H1 (cell line): Measurements from ENCODE around the gene DGKD. TPM values are rescaled to one million over a fixed set of nuclear protein-coding genes. Genes with fewer than 3 reads are reported as not detected.

Source experiments
- CTCF ChIA-PET: fragments of 300-600 bp; sonication (Branson Sonifier 250); formaldehyde crosslinking; loops from one replicate; lab custom pipeline; 2021; ENCODE audit not compliant: partially characterized antibody; lab: Charles Lee
- POLR2A ChIA-PET: fragments of 300-600 bp; sonication (Branson Sonifier 250); formaldehyde crosslinking; loops from one replicate; lab custom pipeline; 2021; ENCODE audit warnings: inconsistent platforms; ENCODE audit not compliant: partially characterized antibody; lab: Charles Lee
- DNase-seq, 2 experiments: peaks; one replicate each; pipeline versions ENCODE4 v3.0.0 to v3.0.0-alpha.2; 2010 to 2022; ENCODE audit warnings: low spot score in 2 of 2, low read depth in 1 of 2, mixed read lengths in 1 of 2
- FAIRE-seq: peaks from 2 replicates; lab custom pipeline; 2011; peaks lifted over from hg19 to GRCh38; lab: Jason Lieb, UNC
- H2AFZ ChIP-seq: 2 replicates; pipeline ENCODE4 v1.8.1; 2012; ENCODE audit warnings: low read length, inconsistent platforms
- H2AK5ac ChIP-seq: 2 replicates; pipeline ENCODE4 v1.6.1; 2013; ENCODE audit warnings: low read depth, low read length
- H2BK120ac ChIP-seq: replicated peaks from 2 replicates; pipeline ENCODE3; 2013; ENCODE audit warnings: low read depth, low read length, inconsistent platforms
- H2BK12ac ChIP-seq: 2 replicates; pipeline ENCODE4 v1.6.1; 2013; ENCODE audit warnings: low read depth, low read length
- H2BK15ac ChIP-seq: 2 replicates; pipeline ENCODE4 v1.6.1; 2013; ENCODE audit warnings: low read length
- H2BK20ac ChIP-seq: 2 replicates; pipeline ENCODE4 v1.6.1; 2013; ENCODE audit warnings: low read length
- H2BK5ac ChIP-seq: 2 replicates; pipeline ENCODE4 v1.6.1; 2013; ENCODE audit warnings: low read depth, low read length
- H3K14ac ChIP-seq: 2 replicates; pipeline ENCODE4 v1.6.1; 2013; ENCODE audit warnings: inconsistent platforms; ENCODE audit not compliant: insufficient read length
- H3K18ac ChIP-seq: 2 replicates; pipeline ENCODE4 v1.6.1; 2013; ENCODE audit warnings: low read length; ENCODE audit errors: extremely low read depth
- H3K23ac ChIP-seq: 2 replicates; pipeline ENCODE4 v1.6.1; 2013; ENCODE audit warnings: inconsistent platforms; ENCODE audit not compliant: insufficient read length
- H3K23me2 ChIP-seq: 2 replicates; pipeline ENCODE4 v1.6.1; 2013; ENCODE audit warnings: low read depth, low read length
- H3K27ac ChIP-seq: 2 replicates; pipeline ENCODE4 v1.6.1; 2011; ENCODE audit warnings: low read depth, low read length, inconsistent platforms
- H3K27me3 ChIP-seq, 4 experiments: replicated peaks in 1 of 4; 1 replicate in 1 of 4; 2 replicates in 3 of 4; pipeline versions ENCODE4 v1.6.1 to v1.8.1; 2011 to 2013; ENCODE audit warnings: low read length in 3 of 4, mild to moderate bottlenecking in 3 of 4, inconsistent platforms in 2 of 4, mixed read lengths in 2 of 4, moderate library complexity in 1 of 4; ENCODE audit not compliant: control insufficient read depth in 3 of 4, insufficient read depth in 3 of 4; ENCODE audit errors: extremely low read depth in 1 of 4
- H3K36me3 ChIP-seq, 4 experiments: 2 replicates each; pipeline versions ENCODE4 v1.6.1 to v1.8.1; 2011 to 2013; ENCODE audit warnings: mild to moderate bottlenecking in 4 of 4, low read length in 3 of 4, moderate library complexity in 2 of 4, control low read depth in 1 of 4, inconsistent platforms in 1 of 4; ENCODE audit not compliant: insufficient read depth in 4 of 4, control insufficient read depth in 2 of 4
- H3K4ac ChIP-seq: replicated peaks from 2 replicates; pipeline ENCODE3; 2013; ENCODE audit warnings: low read length, low read depth, mixed read lengths, inconsistent platforms; ENCODE audit not compliant: insufficient read length
- H3K4me1 ChIP-seq, 4 experiments: replicated peaks in 1 of 4; 1 replicate in 1 of 4; 2 replicates in 3 of 4; pipeline versions ENCODE4 v1.6.1 to v1.8.1; 2011 to 2013; ENCODE audit warnings: low read length in 3 of 4, inconsistent platforms in 2 of 4, mixed read lengths in 1 of 4; ENCODE audit not compliant: insufficient read depth in 4 of 4, control insufficient read depth in 3 of 4
- H3K4me2 ChIP-seq, 2 experiments: 2 replicates each; pipeline versions ENCODE4 v1.6.1 to v1.8.1; 2011 to 2013; ENCODE audit warnings: low read depth in 2 of 2, low read length in 2 of 2, control low read depth in 1 of 2, inconsistent platforms in 1 of 2, mild to moderate bottlenecking in 1 of 2; ENCODE audit not compliant: insufficient read depth in 1 of 2
- H3K4me3 ChIP-seq, 4 experiments: fragments of 200-600, 300-600 bp in 1 of 4; sonication (generic), shearing (Covaris generic), sonication (Bioruptor Twin) in 1 of 4; 2 replicates each; pipeline versions ENCODE4 v1.5.1 to v1.8.1; 2011 to 2016; ENCODE audit warnings: low read length in 4 of 4, low read depth in 3 of 4, control low read depth in 2 of 4, inconsistent platforms in 2 of 4, mild to moderate bottlenecking in 2 of 4, mixed read lengths in 1 of 4, moderate library complexity in 1 of 4; ENCODE audit not compliant: insufficient read depth in 2 of 4; ENCODE audit errors: extremely low read depth in 1 of 4
- H3K56ac ChIP-seq: replicated peaks from 2 replicates; pipeline ENCODE3; 2013; ENCODE audit warnings: low read depth, mild to moderate bottlenecking, mixed read lengths, low read length, inconsistent platforms; ENCODE audit not compliant: insufficient read length
- H3K79me1 ChIP-seq: 2 replicates; pipeline ENCODE4 v1.6.1; 2013; ENCODE audit warnings: low read depth, low read length, control low read depth
- H3K79me2 ChIP-seq, 2 experiments: 2 replicates each; pipeline versions ENCODE4 v1.6.1 to v1.8.1; 2012 to 2013; ENCODE audit warnings: low read length in 2 of 2, mild to moderate bottlenecking in 2 of 2, inconsistent platforms in 1 of 2; ENCODE audit not compliant: insufficient read depth in 2 of 2, control insufficient read depth in 1 of 2
- H3K9ac ChIP-seq, 4 experiments: replicated peaks in 1 of 4; 1 replicate in 1 of 4; 2 replicates in 3 of 4; pipeline versions ENCODE4 v1.6.1 to v1.8.1; 2011 to 2013; ENCODE audit warnings: low read depth in 3 of 4, low read length in 3 of 4, control low read depth in 2 of 4, mild to moderate bottlenecking in 2 of 4, moderate library complexity in 2 of 4, inconsistent platforms in 1 of 4; ENCODE audit errors: extremely low read depth in 1 of 4
- H3K9me3 ChIP-seq, 2 experiments: 2 replicates each; pipeline versions ENCODE4 v1.6.1 to v1.8.1; 2012 to 2013; ENCODE audit warnings: mild to moderate bottlenecking in 2 of 2, moderate library complexity in 2 of 2, control low read depth in 1 of 2, inconsistent platforms in 1 of 2, low read depth in 1 of 2, low read length in 1 of 2, mixed read lengths in 1 of 2; ENCODE audit not compliant: insufficient read depth in 2 of 2
- H4K20me1 ChIP-seq, 2 experiments: replicated peaks in 1 of 2; 2 replicates each; pipeline versions ENCODE3 to v1.8.1; 2011 to 2013; ENCODE audit warnings: inconsistent platforms in 2 of 2, low read length in 2 of 2, mild to moderate bottlenecking in 1 of 2; ENCODE audit not compliant: insufficient read depth in 2 of 2, control insufficient read depth in 1 of 2
- H4K5ac ChIP-seq: 2 replicates; pipeline ENCODE4 v1.6.1; 2013; ENCODE audit warnings: low read length, low read depth, mixed read lengths, inconsistent platforms; ENCODE audit not compliant: insufficient read length
- H4K8ac ChIP-seq: 2 replicates; pipeline ENCODE4 v1.8.0; 2013; ENCODE audit warnings: mild to moderate bottlenecking, moderate library complexity, low read length, inconsistent platforms; ENCODE audit not compliant: insufficient read depth; ENCODE audit errors: extremely low read depth
- H4K91ac ChIP-seq: replicated peaks from 2 replicates; pipeline ENCODE3; 2013; ENCODE audit warnings: low read length, mixed read lengths, inconsistent platforms; ENCODE audit not compliant: insufficient read length
- ATF2 ChIP-seq: IDR thresholded peaks from 2 replicates; pipeline ENCODE4 v1.6.1; 2012; ENCODE audit warnings: low read length, inconsistent platforms
- ATF3 ChIP-seq: IDR thresholded peaks from 2 replicates; pipeline ENCODE4 v1.6.1; 2011; ENCODE audit warnings: low read depth, mild to moderate bottlenecking, low read length; ENCODE audit not compliant: insufficient read depth
- BACH1 ChIP-seq: IDR thresholded peaks from 2 replicates; pipeline ENCODE4 v1.6.1; 2012; ENCODE audit warnings: low read length, improper control_type of control experiment
- CREB1 ChIP-seq: IDR thresholded peaks from 2 replicates; pipeline ENCODE4 v1.6.1; 2012; ENCODE audit warnings: inconsistent platforms
- CTCF ChIP-seq, 3 experiments: IDR thresholded peaks; 1 replicate in 2 of 3; 2 replicates in 1 of 3; pipeline versions ENCODE4 v1.5.1 to v1.6.1; 2011; ENCODE audit warnings: low read length in 3 of 3, mild to moderate bottlenecking in 3 of 3, inconsistent platforms in 2 of 3, low read depth in 1 of 3, moderate library complexity in 1 of 3; ENCODE audit not compliant: insufficient read depth in 1 of 3; ENCODE audit errors: control extremely low read depth in 1 of 3
- RFX5 ChIP-seq: IDR thresholded peaks from 2 replicates; pipeline ENCODE4 v1.6.1; 2011; ENCODE audit warnings: low read depth, low read length, improper control_type of control experiment, borderline replicate concordance
- TAF1 ChIP-seq: IDR thresholded peaks from 2 replicates; pipeline ENCODE4 v1.6.1; 2011; ENCODE audit warnings: mild to moderate bottlenecking, low read depth, low read length
- WGBS, 2 experiments: shearing (Covaris generic) in 1 of 2; methylation state at CpG; one replicate each; pipeline versions ENCODE4 v1.1.6 to v1.1.7; 2013 to 2015; ENCODE audit warnings: low lambda C conversion rate in 2 of 2, mixed read lengths in 2 of 2, inconsistent platforms in 1 of 2, low coverage in 1 of 2, missing lambda C conversion rate in 1 of 2; ENCODE audit not compliant: insufficient replicate concordance in 2 of 2, insufficient coverage in 1 of 2, insufficient read length in 1 of 2; ENCODE audit errors: extremely low coverage in 1 of 2, missing lambda C conversion rate in 1 of 2; 5-methylcytosine and 5-hydroxymethylcytosine counted together
- polyA plus RNA-seq, 7 experiments: library from polyadenylated mRNA; depleted of rRNA in 3 of 7; stranded (reverse) in 5 of 7; unstranded in 2 of 7; fragments of >200 nt in 5 of 7; fragments of 200-250 nt in 2 of 7; gene quantifications; 1 replicate in 5 of 7; 2 replicates in 1 of 7; 4 replicates in 1 of 7; pipeline versions ENCODE4 v1.2.1 to v1.2.3, GENCODE V29; 2011 to 2013; ENCODE audit warnings: missing spikeins in 2 of 7, mixed read lengths in 2 of 7
- total RNA-seq: library from RNA; stranded (reverse); fragmentation: NEBNext Ultra II Directional; extraction: Animal tissue kit (Norgen Biotek cat#: 25700); gene quantifications from 2 replicates; pipeline ENCODE4 v1.2.1, GENCODE V29; 2021

The DGKD gene
- total and polyA plus RNA-seq, 2 of the 8 experiments (the other 6 are each of a cell fraction or from before 2014, with no cell fraction given): 7.7 to 30.9 TPM

- Histone ChIP-seq H2BK15ac (no peak overlapping the region), H3K23ac (no peak overlapping the region), H3K79me1 (no peaks in the 10 kb centered on the region), H3K79me2 (no peaks in the 10 kb centered on the region), H2AK5ac (no peak overlapping the region), H4K8ac (no peak overlapping the region), H4K20me1 (peaks cover 3 to 6% of the 10 kb centered on the region in 2 experiments), H3K4me3 (no peak overlapping the region), H3K4me2 (no peak overlapping the region), H4K5ac (no peak overlapping the region), H3K27ac (no peak overlapping the region), H2BK12ac (no peak overlapping the region), H2BK20ac (no peak overlapping the region), H3K4me1 (no peaks in the 10 kb centered on the region; a peak in 1 of 7 replicates), H2AFZ (no peak overlapping the region), H3K23me2 (no peaks in the 10 kb centered on the region), H3K4ac (no peak overlapping the region), H3K9me3 (no peaks in the 10 kb centered on the region), H4K91ac (no peak overlapping the region), H2BK5ac (no peak overlapping the region), H2BK120ac (no peak overlapping the region), H3K14ac (no peak overlapping the region), H3K18ac (no peak overlapping the region), H3K27me3 (no peaks in the 10 kb centered on the region), H3K56ac (no peak overlapping the region), H3K9ac (no peak overlapping the region), H3K36me3 (no peaks in the 10 kb centered on the region; a peak in 1 of 8 replicates)
- DNase-seq: peak in 1 of 2 experiments; percentile 77
- ChIA-PET POLR2A (no interaction called here), CTCF (interaction anchor here (0.5 to 7.7 kb wide), 41 partner anchors 9 to 838 kb away, joined by 3 to 77 read pairs (median 4); no protein-coding TSS in a partner anchor)
- peak; percentile 68 for FAIRE-seq
- 73% methylated on average over 18 of the region's 18 CpGs; no CpG with 5 or more reads in 1 of the 2 experiments for WGBS, 2 experiments
- TF ChIP-seq BACH1 (no peak), TAF1 (no peak), RFX5 (no peak), ATF3 (no peak), CREB1 (no peak), CTCF (IDR thresholded peaks at IDR 0.05; ENCODE audit: control extremely low read depth in 1 of 3, insufficient read depth in 1 of 3, low read depth in 1 of 3, low read length in 3 of 3) (peak; percentile 57 to 89 (median 80)), ATF2 (no peak)
These were observed 89.4 kb downstream of the DGKD start for GRCh38 chr2:233443511-233444183.
